SK-N-DZ (cell line): ENCODE data around the gene NES.
A peak's percentile ranks its signal among the peaks of the same experiment; 100 is the strongest.
"Not testable (repeated sequence)": the region's sequence is repeated elsewhere in the genome, so short reads cannot be mapped to it uniquely, and the experiment has no call there.

ENCODE experiments used
- DNase-seq: peaks from one replicate; pipeline ENCODE4 v3.0.0-alpha.2; 2015; ENCODE audit warnings: low spot score

The NES gene

DNA sequence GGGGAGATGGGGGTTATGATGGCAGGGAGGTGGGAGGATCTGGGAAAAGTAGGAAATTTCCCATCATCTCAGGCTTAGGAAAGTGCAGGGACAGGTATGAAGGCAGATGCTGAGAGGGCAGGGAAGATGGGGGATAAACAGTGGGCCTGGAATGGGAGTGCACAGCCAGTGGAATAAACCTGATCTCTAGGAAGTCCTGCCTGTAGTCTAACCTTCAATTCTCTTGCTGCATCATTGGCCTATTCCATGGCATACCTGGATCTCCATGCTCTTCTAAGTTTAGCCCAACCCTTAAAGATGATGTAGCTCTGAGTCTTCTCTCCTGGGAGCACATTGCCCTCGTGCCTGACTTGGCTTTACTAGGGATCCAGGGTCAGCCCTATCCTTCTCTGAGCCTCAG, 32.6 kb downstream of the NES start:
- no peak for DNase-seq

DNA sequence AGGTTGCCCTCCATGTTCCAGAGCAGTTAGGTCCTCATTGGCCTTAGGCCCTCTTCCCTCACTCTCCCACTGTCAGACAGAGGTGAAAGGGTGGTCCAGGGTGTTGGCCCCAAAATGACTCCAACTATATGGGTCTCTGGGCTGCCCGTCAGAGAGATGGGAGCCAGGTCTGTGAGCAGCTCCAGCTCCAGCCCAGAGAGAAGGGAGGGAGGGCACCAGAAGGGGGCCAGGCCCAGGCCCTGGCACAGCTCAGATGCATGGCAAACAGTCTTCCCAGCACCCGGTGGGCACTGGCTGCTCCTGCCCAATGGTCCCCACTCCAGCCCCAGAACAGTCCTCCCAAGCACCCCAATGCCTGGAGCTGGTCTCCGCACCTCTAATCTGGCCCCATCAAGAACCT, 33.1 kb downstream of the NES start:
- no peak for DNase-seq

DNA sequence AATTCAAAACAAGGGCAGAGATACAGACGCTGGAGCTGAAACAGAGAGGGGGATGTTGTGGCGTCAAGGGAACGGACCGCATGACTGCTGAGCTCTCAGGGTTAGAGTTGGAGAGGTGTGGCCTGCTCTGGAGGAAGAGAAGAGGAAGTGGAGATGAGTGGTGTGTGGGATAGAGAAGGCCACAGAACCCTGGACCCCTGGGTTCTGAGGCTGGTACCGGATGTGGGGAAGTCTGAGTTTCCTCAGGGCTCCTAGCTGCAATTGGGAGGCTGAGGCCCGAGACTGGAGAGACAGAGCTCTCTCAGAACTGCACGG, 33.5 kb downstream of the NES start:
- DNase-seq: no peak

DNA sequence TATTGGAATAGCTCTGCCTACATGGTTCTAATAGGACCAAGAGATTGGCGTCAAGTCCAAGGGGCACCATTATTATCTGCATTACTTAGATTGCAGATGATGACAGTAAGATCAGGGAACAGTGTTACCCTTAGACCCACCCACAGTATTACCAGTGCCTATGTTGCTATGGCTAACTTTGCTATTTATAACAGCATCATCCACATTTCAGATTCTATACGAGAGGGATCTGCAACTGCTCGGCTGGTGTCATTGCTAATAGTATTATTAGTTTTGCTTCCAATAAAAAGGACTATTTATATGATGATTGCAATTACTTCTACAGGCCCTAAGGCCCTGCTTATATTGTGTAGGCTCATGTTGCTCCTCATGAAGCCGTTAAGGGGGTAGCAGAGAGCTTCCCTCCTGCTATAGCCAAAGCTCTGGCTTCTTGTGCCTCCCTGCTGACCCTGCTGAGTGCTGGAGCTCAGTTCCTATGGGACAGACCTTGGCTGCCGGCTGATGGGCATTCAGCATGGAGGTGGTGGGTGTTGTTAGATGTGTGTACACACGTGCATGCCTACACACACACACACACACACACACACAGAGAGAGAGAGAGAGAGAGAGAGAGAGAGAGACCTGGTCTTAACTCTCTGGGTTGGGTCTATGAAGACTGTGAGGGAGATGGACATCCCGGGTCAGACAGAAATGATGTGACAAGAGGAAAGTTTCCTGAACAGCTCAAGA, 34.0 kb downstream of the NES start:
- no peak for DNase-seq

DNA sequence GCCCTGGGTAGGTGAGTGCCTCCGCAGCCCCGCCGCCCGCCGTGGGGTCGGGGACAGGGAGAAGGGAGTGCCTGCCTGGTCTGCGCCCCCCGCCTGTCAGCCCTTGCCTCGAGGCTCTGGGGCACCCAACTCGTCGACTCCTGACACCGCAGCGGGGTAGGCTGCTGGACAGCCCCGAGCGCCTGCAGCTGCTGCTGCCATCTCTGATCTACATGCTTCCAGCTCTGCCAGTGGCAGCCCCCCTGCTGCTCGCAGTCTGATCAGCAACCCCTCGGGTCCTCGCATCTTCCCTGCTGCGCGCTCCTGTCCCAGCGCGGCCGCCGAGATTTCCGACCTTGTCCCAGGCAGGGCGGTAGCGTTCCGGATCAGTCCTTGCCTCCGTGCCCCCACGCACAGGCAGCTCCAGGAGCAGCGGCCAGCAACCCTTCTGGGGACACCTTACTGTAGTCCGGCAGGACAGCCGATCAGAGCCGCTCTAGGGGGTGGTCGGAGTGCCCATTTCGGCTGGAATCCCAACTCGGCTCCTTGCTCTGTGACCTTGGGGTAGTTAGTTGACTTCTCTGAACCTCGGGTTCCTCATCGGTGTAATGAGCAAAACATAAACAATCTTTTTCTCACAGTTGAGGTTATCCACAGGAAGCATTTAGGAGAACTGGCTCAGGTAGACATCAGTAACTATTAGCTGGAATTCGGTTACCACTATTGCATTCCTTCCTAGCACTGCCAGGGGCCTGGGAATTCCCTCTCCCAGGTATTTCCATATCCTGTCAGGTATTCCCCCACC, 34.8 kb downstream of the NES start:
- no peak for DNase-seq

DNA sequence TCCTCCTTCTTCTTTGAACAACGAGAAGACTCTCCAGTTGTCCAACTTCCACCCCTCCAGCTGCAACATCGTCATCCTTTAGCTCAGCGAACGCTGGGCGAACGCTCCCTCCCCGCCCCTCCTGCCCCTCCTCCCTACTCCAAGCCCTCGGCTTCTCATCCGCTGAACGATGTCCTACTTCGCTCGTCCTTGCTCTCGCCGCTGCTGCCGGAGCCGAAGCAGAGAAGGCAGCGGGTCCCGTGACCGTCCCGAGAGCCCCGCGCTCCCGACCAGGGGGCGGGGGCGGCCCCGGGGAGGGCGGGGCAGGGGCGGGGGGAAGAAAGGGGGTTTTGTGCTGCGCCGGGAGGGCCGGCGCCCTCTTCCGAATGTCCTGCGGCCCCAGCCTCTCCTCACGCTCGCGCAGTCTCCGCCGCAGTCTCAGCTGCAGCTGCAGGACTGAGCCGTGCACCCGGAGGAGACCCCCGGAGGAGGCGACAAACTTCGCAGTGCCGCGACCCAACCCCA, 35.4 kb downstream of the NES start, which contains the start of gene BCAN:
TSS of gene BCAN (plus strand) at position 357 of the 504 bp plus-strand sequence. CDS start 3,938 bp downstream, outside the sequence.
- peak; percentile 63 for DNase-seq

DNA sequence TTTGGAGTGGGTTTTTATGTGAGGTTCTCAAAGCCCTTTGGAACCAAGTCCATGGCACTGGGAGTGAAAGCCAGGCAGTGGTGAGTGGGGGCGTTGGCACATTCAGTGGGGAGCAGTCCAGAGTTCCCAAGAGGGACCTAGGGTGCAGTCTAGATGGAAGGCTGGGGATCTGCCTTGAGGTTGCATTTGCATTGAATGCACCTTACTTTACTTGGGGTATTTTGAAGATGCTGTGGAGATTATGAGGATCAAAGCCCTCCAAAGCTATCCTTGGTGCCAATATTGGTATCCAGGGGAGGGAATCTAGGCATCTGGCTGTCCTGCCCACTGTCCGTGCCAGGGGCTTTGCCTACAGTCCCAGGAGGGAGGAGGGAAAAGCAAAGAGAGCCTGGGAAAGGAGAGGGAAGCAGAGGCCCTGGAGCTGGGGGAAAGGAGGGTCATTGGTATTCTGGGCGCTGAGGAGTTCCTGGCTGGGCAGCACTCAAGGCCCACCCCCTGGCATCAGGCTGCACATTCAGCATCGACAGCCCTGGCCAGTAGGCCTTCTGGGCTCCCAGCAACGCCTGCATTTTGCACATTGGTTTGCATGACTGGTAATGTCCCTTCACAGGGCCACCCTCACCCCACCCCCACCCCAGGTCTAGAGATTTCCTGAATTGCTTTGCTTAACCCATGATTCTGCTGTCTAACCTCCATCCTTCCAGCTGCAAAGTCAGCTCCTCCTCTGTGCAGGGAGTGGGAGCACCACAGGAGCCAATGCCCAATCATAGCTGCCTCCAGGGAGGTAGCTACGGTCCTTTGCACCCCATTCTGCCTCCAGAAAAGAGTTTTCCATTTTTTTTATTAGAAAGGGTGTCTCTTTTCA, 36.1 kb downstream of the NES start:
- no peak for DNase-seq

DNA sequence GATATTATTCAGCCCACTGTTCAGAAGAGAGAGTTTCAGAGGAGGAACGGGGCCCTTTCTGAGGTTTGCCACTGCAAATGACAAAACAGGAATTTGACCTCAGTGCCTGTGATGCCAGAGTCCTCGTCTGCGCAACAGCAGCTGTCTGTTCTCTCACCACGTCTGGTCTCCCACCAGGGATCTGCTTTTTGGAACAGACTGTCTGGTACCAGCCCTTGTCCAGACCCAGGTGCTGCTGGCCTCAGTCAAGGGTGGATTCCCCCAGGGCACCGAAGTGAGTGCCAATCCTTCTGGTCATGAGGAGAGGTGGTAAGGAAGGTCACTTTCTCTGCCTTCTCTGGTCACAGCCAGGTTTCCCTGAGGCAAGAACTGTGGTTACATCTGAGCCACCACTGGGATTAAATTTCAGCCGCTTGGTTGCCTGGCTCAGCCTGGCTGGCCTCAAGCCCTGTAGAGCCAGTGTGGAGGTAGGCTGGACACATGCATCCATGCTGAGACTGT, 37.6 kb downstream of the NES start:
- no peak for DNase-seq

DNA sequence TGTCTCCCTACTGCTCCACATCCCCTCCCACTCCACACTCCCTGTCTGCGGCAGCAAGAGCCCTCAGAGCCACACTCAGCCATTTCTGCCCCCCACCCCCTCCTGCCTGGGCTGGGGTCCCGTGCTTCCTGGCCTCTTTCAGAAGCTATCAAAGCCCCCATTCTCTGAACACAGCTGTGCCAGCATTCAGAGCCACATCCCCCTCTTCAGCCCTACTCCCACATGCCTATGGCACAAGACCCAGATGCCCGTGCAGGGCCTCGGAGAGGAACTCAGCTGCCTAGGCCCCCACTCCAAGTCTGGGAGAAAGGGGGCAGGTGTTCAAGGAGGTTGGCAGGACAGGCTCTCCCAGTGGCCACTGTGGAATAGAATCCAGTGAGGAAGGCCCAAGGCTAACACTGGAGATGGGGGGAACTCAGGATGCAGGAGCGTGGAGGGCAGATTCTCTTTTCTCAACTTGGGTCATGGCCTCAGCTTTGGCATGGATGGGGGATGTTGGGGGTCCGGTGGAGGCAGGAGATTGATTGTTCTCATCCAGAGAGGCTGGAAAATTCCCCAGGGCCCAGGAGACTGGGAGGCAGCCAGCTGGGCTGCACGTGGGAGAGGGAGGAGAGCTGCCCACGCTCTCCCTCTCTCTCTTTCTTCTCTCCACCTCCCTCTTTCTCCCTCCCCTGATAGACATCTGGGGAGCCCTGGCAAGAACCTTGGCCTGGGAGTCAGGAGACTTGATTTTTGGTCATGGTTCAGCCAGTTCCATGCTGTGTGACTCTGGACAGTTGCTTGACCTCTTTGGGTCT, 38.8 kb downstream of the NES start:
- no peak for DNase-seq

DNA sequence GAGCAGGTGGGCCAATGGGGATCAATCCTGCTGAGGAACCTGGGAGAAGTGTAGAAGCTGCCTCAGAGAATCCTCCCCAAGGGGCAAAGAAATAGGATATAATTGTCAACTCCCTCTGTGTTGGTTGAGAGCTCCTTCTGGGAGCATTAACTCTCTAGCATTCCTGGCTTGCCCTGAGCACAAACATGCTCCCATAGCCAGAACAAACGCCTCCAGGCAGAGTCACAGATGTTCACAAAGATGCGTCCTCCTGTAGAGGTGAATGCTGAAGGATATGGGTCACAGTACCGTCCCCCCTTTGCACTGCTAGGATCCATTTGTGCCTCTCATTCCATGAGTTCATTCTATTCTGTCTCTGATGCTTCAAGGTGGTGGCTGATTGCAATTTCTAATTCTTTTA, 44.9 kb downstream of the NES start:
- DNase-seq: no peak

DNA sequence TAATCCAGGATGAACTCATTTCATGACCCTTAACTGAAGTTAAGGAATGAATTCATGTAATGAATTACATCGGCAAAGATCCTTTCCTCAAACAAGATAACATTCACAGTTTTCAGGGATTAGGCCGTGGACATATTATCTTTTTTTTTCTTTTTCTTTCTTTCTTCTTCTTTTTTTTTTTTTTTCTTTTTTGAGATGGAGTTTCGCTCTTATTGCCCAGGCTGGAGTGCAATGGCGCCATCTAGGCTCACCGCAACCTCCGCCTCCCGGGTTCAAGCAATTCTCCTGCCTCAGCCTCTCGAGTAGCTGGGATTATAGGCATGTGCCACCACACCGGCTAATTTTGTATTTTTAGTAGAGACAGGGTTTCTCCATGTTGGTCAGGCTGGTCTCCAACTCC, 46.1 kb downstream of the NES start:
- not testable (repeated sequence) for DNase-seq

DNA sequence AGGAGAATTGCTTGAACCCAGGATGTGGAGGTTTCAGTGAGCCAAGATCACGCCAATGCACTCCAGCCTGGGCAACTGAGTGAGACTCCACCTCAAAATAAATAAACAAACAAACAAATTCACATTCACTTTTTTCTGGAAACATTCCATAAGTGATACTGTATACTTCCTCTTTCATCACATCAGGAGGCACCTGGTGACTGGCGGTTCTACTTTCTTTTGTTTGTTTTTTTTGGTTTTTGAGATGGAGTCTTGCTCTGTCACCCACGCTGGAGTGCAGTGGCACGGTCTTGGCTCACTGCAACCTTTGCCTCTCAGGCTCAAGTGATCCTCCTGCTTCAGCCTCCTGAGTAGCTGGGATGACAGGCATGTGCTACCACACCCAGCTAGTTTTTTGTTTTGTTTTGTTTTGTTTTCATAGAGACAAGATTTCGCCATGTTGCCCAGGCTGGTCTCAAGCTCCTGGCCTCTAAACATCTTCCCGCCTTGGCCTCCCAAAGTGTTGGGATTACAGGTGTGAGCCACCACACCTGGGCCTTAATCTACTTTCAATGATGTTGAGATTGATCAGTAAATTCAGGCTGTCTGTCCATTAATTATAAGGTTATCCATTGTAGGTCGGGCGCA, 47.3 kb downstream of the NES start:
- DNase-seq: no peak

DNA sequence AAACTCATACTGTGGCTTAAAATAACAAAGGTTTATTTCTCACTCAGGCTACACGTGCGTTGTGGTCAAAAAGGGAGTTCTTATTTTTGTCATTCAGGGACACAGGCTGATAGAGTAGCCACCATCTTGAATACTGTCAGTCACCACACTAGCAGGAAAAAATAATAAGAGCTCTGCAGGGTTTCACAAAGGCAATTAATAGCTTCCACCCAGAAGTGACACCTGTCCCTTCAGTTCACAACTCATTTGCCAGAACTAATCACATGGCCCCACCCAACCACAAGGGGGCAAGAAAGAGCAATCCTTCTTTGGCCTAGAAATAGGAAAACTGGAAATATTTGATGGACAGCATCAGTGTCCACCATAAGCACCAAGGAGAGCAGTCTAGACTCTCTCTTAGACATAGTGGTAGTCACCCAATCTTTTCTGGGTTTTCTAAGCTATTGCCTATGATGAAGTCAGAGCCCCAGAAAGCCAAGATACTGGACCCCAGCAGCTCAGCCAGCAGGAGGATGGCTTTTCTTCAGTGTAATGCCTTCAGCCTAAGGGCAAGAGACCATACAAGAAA, 49.8 kb downstream of the NES start:
- DNase-seq: peak; percentile 72

DNA sequence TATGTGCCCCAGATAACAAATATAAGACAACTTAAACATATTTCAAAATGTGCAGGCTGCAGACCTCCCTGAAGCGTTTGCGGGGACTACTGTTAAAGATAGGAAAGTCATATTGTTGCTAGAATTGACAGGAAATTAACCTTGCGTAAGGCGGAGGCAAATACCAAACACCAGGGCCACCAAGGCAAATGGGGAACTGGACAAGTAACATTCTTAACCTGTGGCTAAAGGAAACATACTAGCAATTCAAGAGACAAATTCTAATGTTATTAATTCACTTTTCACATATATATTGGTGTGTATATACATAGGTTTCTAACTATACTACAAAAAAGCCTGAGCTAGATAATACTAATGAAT, 51.1 kb downstream of the NES start:
- no peak for DNase-seq

DNA sequence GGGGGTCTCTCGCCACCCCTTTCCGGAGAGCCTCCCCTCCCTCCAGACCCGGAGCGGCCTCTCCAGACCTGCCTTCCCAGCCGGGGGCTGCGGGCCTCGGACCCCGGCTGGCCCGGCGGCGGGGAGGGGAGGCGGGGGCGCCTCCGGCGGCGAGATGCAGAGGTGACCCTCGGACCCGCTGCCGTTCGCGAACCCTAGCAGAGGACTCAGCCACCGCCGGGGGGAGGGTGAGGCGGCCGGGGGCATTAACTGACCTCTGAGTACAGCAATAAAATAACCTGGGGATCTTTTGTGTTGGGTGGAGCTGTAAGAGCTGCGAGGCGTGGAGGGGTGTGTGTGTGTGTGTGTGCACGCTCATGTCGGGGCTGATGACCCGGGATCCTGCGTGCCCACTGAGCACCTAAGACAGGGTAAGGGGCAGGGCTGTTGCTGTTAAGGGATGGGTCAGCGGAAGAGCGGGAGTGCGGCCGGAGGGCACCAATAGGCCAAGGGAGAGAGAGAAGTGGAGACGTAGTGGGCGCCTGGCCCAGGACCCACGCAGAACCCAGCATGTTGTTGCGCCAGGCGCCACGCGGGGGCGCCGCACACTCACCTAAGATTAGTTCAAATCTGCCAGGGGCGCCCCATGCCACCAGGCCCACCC, 51.6 kb downstream of the NES start:
- DNase-seq: peak; percentile 66

DNA sequence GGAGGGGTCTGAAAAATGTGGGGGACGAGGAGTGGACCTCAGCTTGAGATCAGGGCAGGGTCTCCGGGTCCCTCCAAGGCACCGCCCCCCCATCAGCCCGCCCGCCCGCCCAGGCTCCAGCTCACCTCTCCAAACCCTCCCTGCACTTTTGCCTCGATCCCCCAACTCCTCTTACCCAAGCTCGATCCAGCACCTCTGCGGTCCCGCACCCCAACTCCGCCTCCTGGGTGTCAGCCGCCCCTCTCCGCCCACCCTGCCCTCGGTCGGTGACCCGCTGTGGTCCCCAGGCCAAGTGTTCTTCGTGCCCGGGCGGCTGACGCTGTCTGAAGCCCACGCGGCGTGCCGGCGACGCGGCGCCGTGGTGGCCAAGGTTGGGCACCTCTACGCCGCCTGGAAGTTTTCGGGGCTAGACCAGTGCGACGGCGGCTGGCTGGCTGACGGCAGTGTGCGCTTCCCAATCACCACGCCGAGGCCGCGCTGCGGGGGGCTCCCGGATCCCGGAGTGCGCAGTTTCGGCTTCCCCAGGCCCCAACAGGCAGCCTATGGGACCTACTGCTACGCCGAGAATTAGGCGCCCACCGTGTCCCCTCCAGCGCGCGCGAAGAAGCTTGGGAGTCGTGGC, 52.3 kb downstream of the NES start:
- no peak for DNase-seq

DNA sequence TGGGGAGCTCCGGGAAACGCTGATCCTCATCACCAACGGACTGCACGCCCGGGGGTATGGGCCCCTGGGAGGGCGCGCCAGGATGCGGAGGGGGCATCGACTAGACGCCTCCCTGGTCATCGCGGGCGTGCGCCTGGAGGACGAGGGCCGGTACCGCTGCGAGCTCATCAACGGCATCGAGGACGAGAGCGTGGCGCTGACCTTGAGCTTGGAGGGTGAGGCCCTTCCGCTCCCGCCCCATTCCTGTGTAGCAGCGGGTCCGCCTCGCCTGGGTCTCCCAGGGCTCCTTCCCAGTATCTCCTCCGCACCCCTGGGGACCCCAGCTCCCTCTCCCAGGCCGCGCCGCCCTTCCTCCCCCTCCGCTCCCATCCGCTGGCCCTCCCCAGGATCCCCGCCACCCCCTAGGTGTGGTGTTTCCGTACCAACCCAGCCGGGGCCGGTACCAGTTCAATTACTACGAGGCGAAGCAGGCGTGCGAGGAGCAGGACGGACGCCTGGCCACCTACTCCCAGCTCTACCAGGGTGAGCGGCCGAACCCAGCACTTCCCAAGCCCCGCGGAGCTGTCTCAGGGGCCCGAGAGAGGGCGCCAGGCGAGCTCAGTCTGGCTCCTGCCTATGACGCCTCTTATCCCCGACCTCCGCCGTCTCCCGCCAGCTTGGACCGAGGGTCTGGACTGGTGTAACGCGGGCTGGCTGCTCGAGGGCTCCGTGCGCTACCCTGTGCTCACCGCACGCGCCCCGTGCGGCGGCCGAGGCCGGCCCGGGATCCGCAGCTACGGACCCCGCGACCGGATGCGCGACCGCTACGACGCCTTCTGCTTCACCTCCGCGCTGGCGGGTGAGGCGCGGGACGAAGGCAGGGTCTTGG, 53.0 kb downstream of the NES start:
- peak; percentile 82 for DNase-seq

DNA sequence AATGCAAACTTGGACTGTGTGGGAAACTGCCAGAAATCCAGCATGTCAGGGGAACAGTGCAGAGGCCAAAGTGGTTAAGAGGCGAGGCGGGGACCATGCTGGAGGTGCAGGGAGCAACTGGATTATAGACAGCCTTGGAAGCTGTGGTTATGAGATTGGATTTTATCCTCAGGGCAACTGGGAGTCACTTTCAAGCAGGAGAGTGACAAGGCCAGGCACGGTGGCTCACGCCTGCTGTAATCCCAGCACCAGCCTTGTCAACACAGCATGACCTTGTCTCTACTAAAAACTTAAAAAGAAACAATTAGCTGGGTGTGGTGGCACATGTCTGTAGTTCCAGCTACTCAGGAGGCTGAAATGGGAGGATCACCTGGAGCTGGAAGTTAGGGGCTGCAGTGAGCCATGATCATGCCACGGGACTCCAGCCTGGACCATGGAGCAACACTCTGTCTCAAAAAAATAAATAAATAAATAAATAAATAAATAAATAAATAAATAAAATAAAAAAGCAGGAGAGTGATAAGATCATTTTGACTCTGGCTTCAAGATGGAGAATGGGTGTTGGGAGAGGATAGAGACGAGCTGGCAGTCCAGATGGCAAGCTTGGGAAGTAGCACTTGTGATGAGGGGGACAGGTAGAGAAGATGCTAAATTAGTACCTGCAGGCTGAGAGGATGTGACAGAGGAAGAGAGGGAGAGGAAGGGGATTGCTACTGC, 54.5 kb downstream of the NES start:
- no peak for DNase-seq
